NCI-H2107 treated with DMSO at 0.1 percent for 48 hours (cell line): ENCODE data around the gene PAMR1.

Source experiments
- DNase-seq: peaks from one replicate; lab custom pipeline; 2025; ENCODE audit not compliant: unreplicated experiment; lab: John Stamatoyannopoulos, UW

The PAMR1 gene

GRCh38 chr11:35459489-35459888 lies 65.9 kb downstream of the PAMR1 start:
- DNase-seq, result no peak

GRCh38 chr11:35458846-35459245 lies 66.6 kb downstream of the PAMR1 start:
- DNase-seq, result no peak

- DNase-seq, result no peak
These were observed 71.1 kb downstream of the PAMR1 start for GRCh38 chr11:35454362-35454761.

GRCh38 chr11:35436581-35437250 lies 88.7 kb downstream of the PAMR1 start:
- DNase-seq, result no peak

- DNase-seq, result no peak
These were observed 91.8 kb downstream of the PAMR1 start for GRCh38 chr11:35433588-35433987.

- no peak for DNase-seq
These were observed 93.0 kb downstream of the PAMR1 start for GRCh38 chr11:35432464-35432863.

- no peak for DNase-seq
These were observed 98.3 kb downstream of the PAMR1 start for GRCh38 chr11:35427071-35427470.

GRCh38 chr11:35426351-35426750 lies 99.1 kb downstream of the PAMR1 start:
- DNase-seq, result no peak

GRCh38 chr11:35425603-35426212 lies 99.7 kb downstream of the PAMR1 start:
- no peak for DNase-seq

GRCh38 chr11:35424157-35424940 lies 101.1 kb downstream of the PAMR1 start:
- no peak for DNase-seq

GRCh38 chr11:35420371-35420770 lies 105.0 kb downstream of the PAMR1 start:
- DNase-seq, result no peak

- no peak for DNase-seq
These were observed 105.5 kb downstream of the PAMR1 start for GRCh38 chr11:35419830-35420333.

GRCh38 chr11:35419184-35419829 lies 106.1 kb downstream of the PAMR1 start, which contains the start of gene SLC1A2:
Gene SLC1A2, minus strand, starts transcription at chr11:35419558. Its CDS starts 592 bp downstream, at chr11:35418966.
- DNase-seq, result no peak

- no peak for DNase-seq
These were observed 106.9 kb downstream of the PAMR1 start for GRCh38 chr11:35418282-35419183.

GRCh38 chr11:35415487-35415886 lies 109.9 kb downstream of the PAMR1 start:
- DNase-seq, result no peak

GRCh38 chr11:35414776-35415175 lies 110.6 kb downstream of the PAMR1 start:
- no peak for DNase-seq

- no peak for DNase-seq
These were observed 111.1 kb downstream of the PAMR1 start for GRCh38 chr11:35414311-35414710.

- no peak for DNase-seq
These were observed 111.8 kb downstream of the PAMR1 start for GRCh38 chr11:35413598-35413997.

- DNase-seq, result no peak
These were observed 113.1 kb downstream of the PAMR1 start for GRCh38 chr11:35412285-35412684.

- no peak for DNase-seq
These were observed 118.4 kb downstream of the PAMR1 start for GRCh38 chr11:35407041-35407440.
